ENCODE measurements around the gene IP6K3. TPM values are rescaled to one million over a fixed set of nuclear protein-coding genes. Genes with fewer than 3 reads are reported as not detected.

Gene IP6K3
- total RNA-seq, 1 donor from 2014 or later = 0.16 TPM

- Mint-ChIP-seq H3K27ac (no peak overlapping the region), H3K9me3 (no peaks in the 10 kb centered on the region), H3K27me3 (ENCODE audit: low read depth) (peaks cover 26% of the 10 kb centered on the region), H3K36me3 (no peaks in the 10 kb centered on the region), H3K4me3 (no peak overlapping the region), H3K4me1 (peaks cover 3% of the 10 kb centered on the region)
- no peak for TF ChIP-seq CTCF (IDR thresholded peaks at IDR 0.05; ENCODE audit: unreplicated experiment)
- no peak for DNase-seq (ENCODE audit: low spot score in 2 of 2, unreplicated experiment in 2 of 2)
Measured at GRCh38 chr6:33718713-33719112, 28.0 kb downstream of the IP6K3 start.

- no peak for DNase-seq (ENCODE audit: low spot score in 2 of 2, unreplicated experiment in 2 of 2)
- H3K4me1 Mint-ChIP-seq = peaks cover 3% of the 10 kb centered on the region
- no peaks in the 10 kb centered on the region for H3K9me3 Mint-ChIP-seq
- peaks cover 19% of the 10 kb centered on the region for H3K27me3 Mint-ChIP-seq (ENCODE audit: low read depth)
- no peak for TF ChIP-seq CTCF (IDR thresholded peaks at IDR 0.05; ENCODE audit: unreplicated experiment)
- H3K36me3 Mint-ChIP-seq = no peaks in the 10 kb centered on the region
- no peak overlapping the region for H3K4me3 Mint-ChIP-seq
- H3K27ac Mint-ChIP-seq = no peak overlapping the region
Measured at GRCh38 chr6:33717934-33718455, 28.7 kb downstream of the IP6K3 start.

- peaks cover 11% of the 10 kb centered on the region for H3K27me3 Mint-ChIP-seq (ENCODE audit: low read depth)
- no peak overlapping the region for H3K27ac Mint-ChIP-seq
- no peak for DNase-seq (ENCODE audit: low spot score in 2 of 2, unreplicated experiment in 2 of 2)
- no peaks in the 10 kb centered on the region for H3K9me3 Mint-ChIP-seq
- no peaks in the 10 kb centered on the region for H3K36me3 Mint-ChIP-seq
- H3K4me1 Mint-ChIP-seq = peaks cover 3% of the 10 kb centered on the region
- TF ChIP-seq CTCF (IDR thresholded peaks at IDR 0.05; ENCODE audit: unreplicated experiment) = no peak
- H3K4me3 Mint-ChIP-seq = no peak overlapping the region
Measured at GRCh38 chr6:33716890-33717632, 29.6 kb downstream of the IP6K3 start.

GRCh38 chr6:33716379-33716778, 30.3 kb downstream of the IP6K3 start:
- H3K36me3 Mint-ChIP-seq = no peaks in the 10 kb centered on the region
- peaks cover 8% of the 10 kb centered on the region for H3K4me1 Mint-ChIP-seq
- no peak overlapping the region for H3K4me3 Mint-ChIP-seq
- H3K9me3 Mint-ChIP-seq = no peaks in the 10 kb centered on the region
- no peak for TF ChIP-seq CTCF (IDR thresholded peaks at IDR 0.05; ENCODE audit: unreplicated experiment)
- no peak for DNase-seq (ENCODE audit: low spot score in 2 of 2, unreplicated experiment in 2 of 2)
- H3K27ac Mint-ChIP-seq = no peak overlapping the region
- peaks cover 6% of the 10 kb centered on the region for H3K27me3 Mint-ChIP-seq (ENCODE audit: low read depth)

- Mint-ChIP-seq H3K4me3 (no peak overlapping the region), H3K36me3 (no peaks in the 10 kb centered on the region), H3K27ac (no peak overlapping the region), H3K9me3 (no peaks in the 10 kb centered on the region), H3K4me1 (peaks cover 25% of the 10 kb centered on the region), H3K27me3 (ENCODE audit: low read depth) (peaks cover 3% of the 10 kb centered on the region)
- no peak for DNase-seq (ENCODE audit: low spot score in 2 of 2, unreplicated experiment in 2 of 2)
- no peak for TF ChIP-seq CTCF (IDR thresholded peaks at IDR 0.05; ENCODE audit: unreplicated experiment)
Measured at GRCh38 chr6:33714385-33715040, 32.2 kb downstream of the IP6K3 start.
